ENCODE data around the gene APOL2.
"Not testable (repeated sequence)": the region's sequence is repeated elsewhere in the genome, so short reads cannot be mapped to it uniquely, and the experiment has no call there.

APOL2 gene

GRCh38 chr22:36221799-36222751, 17.3 kb downstream of the APOL2 start:
- DNase-seq (ENCODE audit: low read depth in 2 of 2): no peak

- no peak for DNase-seq (ENCODE audit: low read depth in 2 of 2)
Measured at GRCh38 chr22:36220451-36220921, 18.8 kb downstream of the APOL2 start.

GRCh38 chr22:36218648-36219193, 20.6 kb downstream of the APOL2 start:
- no peak for DNase-seq (ENCODE audit: low read depth in 2 of 2)

GRCh38 chr22:36215981-36216380, 23.3 kb downstream of the APOL2 start:
- no peak for DNase-seq (ENCODE audit: low read depth in 2 of 2)

GRCh38 chr22:36213586-36213985, 25.7 kb downstream of the APOL2 start:
- no peak for DNase-seq (ENCODE audit: low read depth in 2 of 2)

GRCh38 chr22:36212901-36213300, 26.4 kb downstream of the APOL2 start:
- no peak for DNase-seq (ENCODE audit: low read depth in 2 of 2)

- no peak for DNase-seq (ENCODE audit: low read depth in 2 of 2)
Measured at GRCh38 chr22:36211237-36211861, 28.0 kb downstream of the APOL2 start.

GRCh38 chr22:36210224-36210623, 29.1 kb downstream of the APOL2 start:
- no peak for DNase-seq (ENCODE audit: low read depth in 2 of 2)

- DNase-seq (ENCODE audit: low read depth in 2 of 2): not testable (repeated sequence)
Measured at GRCh38 chr22:36209488-36209908, 29.8 kb downstream of the APOL2 start.

GRCh38 chr22:36208914-36209313, 30.4 kb downstream of the APOL2 start:
- no peak for DNase-seq (ENCODE audit: low read depth in 2 of 2)

- no peak for DNase-seq (ENCODE audit: low read depth in 2 of 2)
Measured at GRCh38 chr22:36208162-36208765, 31.1 kb downstream of the APOL2 start.

- DNase-seq (ENCODE audit: low read depth in 2 of 2): no peak
Measured at GRCh38 chr22:36206255-36206654, 33.1 kb downstream of the APOL2 start.

GRCh38 chr22:36205573-36205972, 33.8 kb downstream of the APOL2 start:
- not testable (repeated sequence) for DNase-seq (ENCODE audit: low read depth in 2 of 2)

GRCh38 chr22:36204632-36205015, 34.7 kb downstream of the APOL2 start:
- no peak for DNase-seq (ENCODE audit: low read depth in 2 of 2)

- DNase-seq (ENCODE audit: low read depth in 2 of 2): no peak
Measured at GRCh38 chr22:36204001-36204631, 35.2 kb downstream of the APOL2 start.

- not testable (repeated sequence) for DNase-seq (ENCODE audit: low read depth in 2 of 2)
Measured at GRCh38 chr22:36203441-36203840, 35.9 kb downstream of the APOL2 start.

- DNase-seq (ENCODE audit: low read depth in 2 of 2): not testable (repeated sequence)
Measured at GRCh38 chr22:36202906-36203305, 36.4 kb downstream of the APOL2 start.

GRCh38 chr22:36201630-36202319, 37.6 kb downstream of the APOL2 start, which contains the start of gene APOL4:
Gene APOL4, minus strand, starts transcription at chr22:36201809. Its CDS starts 75 bp downstream, at chr22:36201734.
- DNase-seq (ENCODE audit: low read depth in 2 of 2): no peak

GRCh38 chr22:36201025-36201424, 38.3 kb downstream of the APOL2 start:
- DNase-seq (ENCODE audit: low read depth in 2 of 2): not testable (repeated sequence)

GRCh38 chr22:36199001-36199551, 40.3 kb downstream of the APOL2 start:
- DNase-seq (ENCODE audit: low read depth in 2 of 2): no peak

- DNase-seq (ENCODE audit: low read depth in 2 of 2): no peak
Measured at GRCh38 chr22:36198536-36198935, 40.8 kb downstream of the APOL2 start.

All from stimulated activated CD8-positive, alpha-beta memory T cell treated with anti-CD3 and anti-CD28 coated beads, Interleukin-15, amount 100 ng/mL, for 4 hours (primary cell).